SU-DHL-6 (cell line): ENCODE data around the gene OR6C76.
"Not testable (repeated sequence)": the region's sequence is repeated elsewhere in the genome, so short reads cannot be mapped to it uniquely, and the experiment has no call there.

Experiments
- EZH2phosphoT487 ChIP-seq: fragments of 200-600 bp; sonication (generic), shearing (Covaris generic); conservative IDR thresholded peaks from 2 replicates; pipeline ENCODE4 v1.6.1; 2018; ENCODE audit warnings: mild to moderate bottlenecking, antibody characterized with exemption, low read length, moderate library complexity, mixed read lengths
- TF ChIP-seq, protein P1 (sequence below): fragments of 200-600 bp; sonication (generic); IDR thresholded peaks from one replicate; pipeline ENCODE4 v1.5.1; 2017; ENCODE audit warnings: antibody characterized with exemption, mild to moderate bottlenecking, low read length, moderate library complexity; ENCODE audit not compliant: insufficient read depth, poor library complexity, severe bottlenecking

GRCh38 chr12:55413498-55414388 is 12.3 kb upstream of the OR6C76 start:
- TF ChIP-seq, protein P1, sequence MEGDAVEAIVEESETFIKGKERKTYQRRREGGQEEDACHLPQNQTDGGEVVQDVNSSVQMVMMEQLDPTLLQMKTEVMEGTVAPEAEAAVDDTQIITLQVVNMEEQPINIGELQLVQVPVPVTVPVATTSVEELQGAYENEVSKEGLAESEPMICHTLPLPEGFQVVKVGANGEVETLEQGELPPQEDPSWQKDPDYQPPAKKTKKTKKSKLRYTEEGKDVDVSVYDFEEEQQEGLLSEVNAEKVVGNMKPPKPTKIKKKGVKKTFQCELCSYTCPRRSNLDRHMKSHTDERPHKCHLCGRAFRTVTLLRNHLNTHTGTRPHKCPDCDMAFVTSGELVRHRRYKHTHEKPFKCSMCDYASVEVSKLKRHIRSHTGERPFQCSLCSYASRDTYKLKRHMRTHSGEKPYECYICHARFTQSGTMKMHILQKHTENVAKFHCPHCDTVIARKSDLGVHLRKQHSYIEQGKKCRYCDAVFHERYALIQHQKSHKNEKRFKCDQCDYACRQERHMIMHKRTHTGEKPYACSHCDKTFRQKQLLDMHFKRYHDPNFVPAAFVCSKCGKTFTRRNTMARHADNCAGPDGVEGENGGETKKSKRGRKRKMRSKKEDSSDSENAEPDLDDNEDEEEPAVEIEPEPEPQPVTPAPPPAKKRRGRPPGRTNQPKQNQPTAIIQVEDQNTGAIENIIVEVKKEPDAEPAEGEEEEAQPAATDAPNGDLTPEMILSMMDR, result not testable (repeated sequence)
- TF ChIP-seq EZH2phosphoT487, result not testable (repeated sequence)
